Brain microvascular endothelial cell (primary cell): Measurements from ENCODE around the gene ZDHHC18.
"Not testable (repeated sequence)": the region's sequence is repeated elsewhere in the genome, so short reads cannot be mapped to it uniquely, and the experiment has no call there.

Experiments
- DNase-seq: peaks from one replicate; pipeline ENCODE4 v3.0.0-alpha.2; 2020
- H3K27ac ChIP-seq: fragments of 250-450 bp; sonication (Bioruptor Pico); 2 replicates; pipeline ENCODE4 v1.5.1; 2020; ENCODE audit warnings: mild to moderate bottlenecking, moderate library complexity
- H3K27me3 ChIP-seq: fragments of 250-450 bp; sonication (Bioruptor Pico); replicated peaks from 2 replicates; pipeline ENCODE4 v1.5.1; 2020; ENCODE audit warnings: mild to moderate bottlenecking
- H3K36me3 ChIP-seq: fragments of 250-450 bp; sonication (Bioruptor Pico); replicated peaks from 2 replicates; pipeline ENCODE4 v1.5.1; 2020; ENCODE audit warnings: mild to moderate bottlenecking
- H3K4me3 ChIP-seq: 2 replicates; pipeline ENCODE4 v1.5.1; 2011; ENCODE audit warnings: low read depth, mild to moderate bottlenecking, control low read depth, low read length, moderate library complexity
- in situ Hi-C: cut with HindIII; loops from 2 replicates; pipeline ENCODE4 v1.10.0; 2017; ENCODE audit warnings: low sequenced_read_pairs, low pct_ligation_motif_present
- TF ChIP-seq, protein P1 (sequence below): IDR thresholded peaks from 2 replicates; pipeline ENCODE4 v1.5.1; 2011; ENCODE audit warnings: low read depth, mild to moderate bottlenecking, moderate library complexity, low read length, control low read depth, inconsistent platforms; ENCODE audit errors: missing control alignments

The ZDHHC18 gene

DNA sequence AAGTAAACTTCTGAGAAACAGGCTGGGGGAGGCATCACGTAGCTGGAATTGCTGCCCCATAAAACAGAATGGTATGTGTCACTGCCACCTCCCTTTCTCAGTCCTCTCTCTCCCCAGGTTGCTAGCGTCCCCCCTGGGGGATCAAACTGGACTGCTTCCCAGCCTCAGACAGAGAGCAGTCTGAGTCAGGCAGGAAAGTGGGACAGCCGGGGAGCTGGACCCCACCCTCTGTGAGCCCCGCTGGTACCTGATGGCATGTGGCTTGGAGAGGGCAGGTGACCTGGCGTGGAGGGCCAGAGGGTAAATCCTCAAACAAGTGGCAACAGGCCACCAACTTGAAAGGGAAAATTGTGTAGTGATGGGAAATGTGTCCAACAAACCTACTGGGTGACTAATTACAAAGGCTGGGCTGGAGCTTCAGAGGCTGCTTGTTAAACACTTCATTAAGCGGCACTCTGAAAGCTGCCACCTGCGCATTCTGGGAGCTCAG, 35.4 kb downstream of the ZDHHC18 start:
- in situ Hi-C loops = no loop called here
- H3K36me3 ChIP-seq = no peaks in the 10 kb centered on the region
- no peak overlapping the region for H3K4me3 ChIP-seq
- no peaks in the 10 kb centered on the region for H3K27me3 ChIP-seq
- H3K27ac ChIP-seq = no peak overlapping the region
- DNase-seq = no peak
- TF ChIP-seq, protein P1, sequence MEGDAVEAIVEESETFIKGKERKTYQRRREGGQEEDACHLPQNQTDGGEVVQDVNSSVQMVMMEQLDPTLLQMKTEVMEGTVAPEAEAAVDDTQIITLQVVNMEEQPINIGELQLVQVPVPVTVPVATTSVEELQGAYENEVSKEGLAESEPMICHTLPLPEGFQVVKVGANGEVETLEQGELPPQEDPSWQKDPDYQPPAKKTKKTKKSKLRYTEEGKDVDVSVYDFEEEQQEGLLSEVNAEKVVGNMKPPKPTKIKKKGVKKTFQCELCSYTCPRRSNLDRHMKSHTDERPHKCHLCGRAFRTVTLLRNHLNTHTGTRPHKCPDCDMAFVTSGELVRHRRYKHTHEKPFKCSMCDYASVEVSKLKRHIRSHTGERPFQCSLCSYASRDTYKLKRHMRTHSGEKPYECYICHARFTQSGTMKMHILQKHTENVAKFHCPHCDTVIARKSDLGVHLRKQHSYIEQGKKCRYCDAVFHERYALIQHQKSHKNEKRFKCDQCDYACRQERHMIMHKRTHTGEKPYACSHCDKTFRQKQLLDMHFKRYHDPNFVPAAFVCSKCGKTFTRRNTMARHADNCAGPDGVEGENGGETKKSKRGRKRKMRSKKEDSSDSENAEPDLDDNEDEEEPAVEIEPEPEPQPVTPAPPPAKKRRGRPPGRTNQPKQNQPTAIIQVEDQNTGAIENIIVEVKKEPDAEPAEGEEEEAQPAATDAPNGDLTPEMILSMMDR = no peak

DNA sequence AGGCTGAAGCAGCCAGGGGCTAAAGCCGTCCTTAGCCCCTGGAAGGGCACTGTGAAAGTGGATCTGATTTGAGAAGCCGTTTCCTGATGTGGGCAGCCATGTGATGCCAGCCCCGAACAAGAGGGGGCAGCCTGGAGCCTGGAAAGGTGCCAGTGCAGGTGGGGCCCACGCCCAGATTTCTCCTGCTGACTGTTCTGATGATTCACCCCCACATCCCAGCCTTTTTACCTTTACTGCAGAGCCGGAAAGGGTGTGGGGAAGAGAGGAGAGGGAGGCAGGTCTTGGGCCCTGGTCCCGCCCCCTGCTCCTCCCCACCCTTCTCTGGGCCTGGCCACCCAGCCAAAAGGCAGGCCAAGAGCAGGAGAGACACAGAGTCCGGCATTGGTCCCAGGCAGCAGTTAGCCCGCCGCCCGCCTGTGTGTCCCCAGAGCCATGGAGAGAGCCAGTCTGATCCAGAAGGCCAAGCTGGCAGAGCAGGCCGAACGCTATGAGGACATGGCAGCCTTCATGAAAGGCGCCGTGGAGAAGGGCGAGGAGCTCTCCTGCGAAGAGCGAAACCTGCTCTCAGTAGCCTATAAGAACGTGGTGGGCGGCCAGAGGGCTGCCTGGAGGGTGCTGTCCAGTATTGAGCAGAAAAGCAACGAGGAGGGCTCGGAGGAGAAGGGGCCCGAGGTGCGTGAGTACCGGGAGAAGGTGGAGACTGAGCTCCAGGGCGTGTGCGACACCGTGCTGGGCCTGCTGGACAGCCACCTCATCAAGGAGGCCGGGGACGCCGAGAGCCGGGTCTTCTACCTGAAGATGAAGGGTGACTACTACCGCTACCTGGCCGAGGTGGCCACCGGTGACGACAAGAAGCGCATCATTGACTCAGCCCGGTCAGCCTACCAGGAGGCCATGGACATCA, 36.5 kb downstream of the ZDHHC18 start, which contains the start of gene SFN:
SFN (plus strand) TSS at position 369 of the 904 bp plus-strand sequence; CDS start at position 433, 64 bp downstream.
- DNase-seq = no peak
- TF ChIP-seq, protein P1 = peak; percentile 41
- in situ Hi-C loops = no loop called here
- Histone ChIP-seq H3K27ac (no peak within 1 kb of the TSS), H3K4me3 (no peak within 1 kb of the TSS), H3K27me3 (no peaks in the 10 kb centered on the region), H3K36me3 (no peaks in the 10 kb centered on the region)

DNA sequence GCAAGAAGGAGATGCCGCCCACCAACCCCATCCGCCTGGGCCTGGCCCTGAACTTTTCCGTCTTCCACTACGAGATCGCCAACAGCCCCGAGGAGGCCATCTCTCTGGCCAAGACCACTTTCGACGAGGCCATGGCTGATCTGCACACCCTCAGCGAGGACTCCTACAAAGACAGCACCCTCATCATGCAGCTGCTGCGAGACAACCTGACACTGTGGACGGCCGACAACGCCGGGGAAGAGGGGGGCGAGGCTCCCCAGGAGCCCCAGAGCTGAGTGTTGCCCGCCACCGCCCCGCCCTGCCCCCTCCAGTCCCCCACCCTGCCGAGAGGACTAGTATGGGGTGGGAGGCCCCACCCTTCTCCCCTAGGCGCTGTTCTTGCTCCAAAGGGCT, 37.2 kb downstream of the ZDHHC18 start:
- H3K27ac ChIP-seq = no peak overlapping the region
- in situ Hi-C loops = no loop called here
- H3K4me3 ChIP-seq = no peak overlapping the region
- TF ChIP-seq, protein P1 = no peak
- no peaks in the 10 kb centered on the region for H3K36me3 ChIP-seq
- DNase-seq = no peak
- H3K27me3 ChIP-seq = no peaks in the 10 kb centered on the region

DNA sequence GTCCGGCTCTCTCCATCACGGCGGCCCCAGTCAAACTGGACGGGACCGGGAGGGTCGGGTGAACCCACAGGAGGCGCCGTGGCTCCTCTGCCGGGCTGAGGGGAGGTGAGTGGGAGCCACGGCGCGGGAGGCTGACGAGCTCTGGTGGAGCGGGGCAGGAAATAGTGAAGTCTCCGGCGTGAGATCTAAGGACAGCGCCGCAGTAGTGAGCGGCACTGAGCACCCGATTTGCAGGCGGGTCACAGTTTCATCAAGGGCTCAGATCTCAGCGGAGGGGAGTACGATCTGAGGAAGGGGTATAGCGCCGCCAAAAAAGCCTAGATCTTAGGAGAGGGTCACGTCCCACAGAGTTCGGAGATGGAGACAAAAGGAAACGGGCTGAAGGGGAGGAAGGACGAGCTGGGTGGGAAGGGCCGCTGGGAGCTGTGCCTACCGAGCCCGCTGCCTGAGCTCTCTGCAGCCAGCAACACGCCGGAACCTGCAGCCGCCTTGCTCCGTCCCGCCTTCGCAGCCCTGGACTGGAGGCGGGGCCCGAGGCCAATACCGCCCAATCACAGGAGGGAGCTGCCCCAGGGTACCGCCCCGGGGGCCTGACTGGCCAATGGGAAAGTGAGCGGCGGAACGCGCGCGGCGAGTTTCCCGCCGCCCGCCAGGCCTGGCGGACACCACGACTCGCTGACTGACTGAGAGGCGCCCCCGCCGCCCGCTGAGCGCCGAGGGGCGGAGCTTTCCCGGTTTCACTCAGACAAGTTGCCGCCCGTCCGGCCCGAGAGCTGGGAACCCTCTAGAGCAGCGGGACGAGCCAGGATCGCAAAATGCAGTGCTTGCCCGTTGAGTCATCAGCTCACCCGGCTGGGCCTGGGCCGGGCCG, 38.4 kb downstream of the ZDHHC18 start:
- peak; percentile 96 for DNase-seq
- TF ChIP-seq, protein P1 = peak; percentile 1
- H3K27ac ChIP-seq = peak overlapping the region; percentile 79
- peak overlapping the region; percentile 67 for H3K4me3 ChIP-seq
- in situ Hi-C loops = no loop called here
- H3K36me3 ChIP-seq = no peaks in the 10 kb centered on the region
- H3K27me3 ChIP-seq = no peaks in the 10 kb centered on the region

DNA sequence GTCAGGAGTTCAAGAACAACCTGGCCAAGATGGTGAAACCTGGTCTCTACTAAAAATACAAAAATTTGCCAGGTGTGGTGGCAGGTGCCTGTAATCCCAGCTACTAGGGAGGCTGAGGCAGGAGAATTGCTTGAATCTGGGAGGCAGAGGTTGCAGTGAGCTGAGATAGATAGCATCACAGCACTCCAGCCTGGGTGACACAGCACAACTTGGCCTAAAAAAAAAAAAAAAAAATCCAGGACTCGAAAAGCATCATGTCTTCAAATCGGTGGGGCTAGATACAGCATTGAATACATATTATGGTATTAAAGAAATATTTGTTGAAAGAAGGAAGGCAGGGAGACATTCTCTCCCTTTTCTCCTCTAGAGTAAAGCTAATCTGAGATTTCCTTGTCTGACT, 46.6 kb downstream of the ZDHHC18 start:
- DNase-seq, H3K27ac ChIP-seq, H3K27me3 ChIP-seq, H3K4me3 ChIP-seq, H3K36me3 ChIP-seq, in situ Hi-C loops: not testable (repeated sequence)

DNA sequence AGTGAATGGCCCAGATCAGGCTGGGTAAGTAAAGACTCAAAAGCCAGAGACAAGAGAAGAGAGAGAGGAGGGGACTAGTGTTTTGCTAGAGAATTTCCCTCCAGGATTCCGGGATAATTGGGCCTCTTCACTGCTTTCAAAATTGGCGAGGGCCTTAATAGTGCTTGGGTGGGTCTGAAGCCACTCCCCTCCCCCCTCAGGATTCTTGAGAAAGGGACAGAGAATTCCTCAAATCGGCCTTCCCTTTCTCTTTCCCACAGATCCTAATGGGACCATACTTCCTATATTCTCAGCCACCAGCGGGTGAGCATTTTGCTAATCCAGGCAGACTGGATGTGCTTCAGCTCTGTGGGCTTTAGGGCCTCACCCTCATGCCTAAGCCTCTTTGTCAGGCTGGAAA, 48.4 kb downstream of the ZDHHC18 start:
- Histone ChIP-seq H3K27ac (no peak overlapping the region), H3K27me3 (no peaks in the 10 kb centered on the region), H3K36me3 (peaks cover 17% of the 10 kb centered on the region), H3K4me3 (no peak overlapping the region)
- TF ChIP-seq, protein P1 = no peak
- no peak for DNase-seq
- in situ Hi-C loops = no loop called here
